ENCODE results near the gene BRIP1. TPM values are rescaled to one million over a fixed set of nuclear protein-coding genes. Genes with fewer than 3 reads are reported as not detected.
"Not testable (repeated sequence)": the region's sequence is repeated elsewhere in the genome, so short reads cannot be mapped to it uniquely, and the experiment has no call there.

The BRIP1 gene
- total RNA-seq, 2 experiments from 2014 or later, result 13.2 to 14.5 TPM

DNA sequence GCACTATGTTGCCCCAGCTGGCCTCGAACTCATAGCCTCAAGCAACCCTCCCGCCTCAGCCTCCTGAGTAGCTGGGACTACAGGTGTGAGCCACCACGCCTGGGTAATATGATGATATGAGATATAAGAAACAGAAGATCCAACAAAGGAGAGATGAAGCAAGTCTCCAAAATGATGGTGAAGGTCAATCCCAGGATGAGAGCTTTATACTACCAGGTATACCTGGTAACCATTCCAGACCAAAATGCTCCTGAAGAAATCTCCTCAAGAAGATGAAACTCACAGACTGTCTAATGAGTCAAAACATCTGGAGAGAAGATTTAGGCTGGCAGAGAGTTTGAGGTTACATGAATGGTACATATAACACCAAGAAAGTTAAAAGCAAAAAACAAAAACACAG, 39.9 kb upstream of the BRIP1 start:
- H3K4me1 Mint-ChIP-seq (ENCODE audit: low read depth), result no peaks in the 10 kb centered on the region
- no peaks in the 10 kb centered on the region for H3K27me3 Mint-ChIP-seq
- intact Hi-C loops (cut with micrococcal nuclease), result no loop called here
- peaks cover 36% of the 10 kb centered on the region for H3K36me3 Mint-ChIP-seq (ENCODE audit: low read depth)
- ChIA-PET CTCF (interaction anchor here (0.6 to 2.4 kb wide), 2 partner anchors 206 to 1055 kb away, joined by 3 to 7 read pairs; no protein-coding TSS in a partner anchor), POLR2A (interaction anchor here (0.7 kb wide), 1 partner anchor 12 kb away, joined by 4 read pairs; no protein-coding TSS in a partner anchor)
- no peak for ATAC-seq
- H3K4me3 Mint-ChIP-seq, result no peak overlapping the region
- TF ChIP-seq, protein P1, sequence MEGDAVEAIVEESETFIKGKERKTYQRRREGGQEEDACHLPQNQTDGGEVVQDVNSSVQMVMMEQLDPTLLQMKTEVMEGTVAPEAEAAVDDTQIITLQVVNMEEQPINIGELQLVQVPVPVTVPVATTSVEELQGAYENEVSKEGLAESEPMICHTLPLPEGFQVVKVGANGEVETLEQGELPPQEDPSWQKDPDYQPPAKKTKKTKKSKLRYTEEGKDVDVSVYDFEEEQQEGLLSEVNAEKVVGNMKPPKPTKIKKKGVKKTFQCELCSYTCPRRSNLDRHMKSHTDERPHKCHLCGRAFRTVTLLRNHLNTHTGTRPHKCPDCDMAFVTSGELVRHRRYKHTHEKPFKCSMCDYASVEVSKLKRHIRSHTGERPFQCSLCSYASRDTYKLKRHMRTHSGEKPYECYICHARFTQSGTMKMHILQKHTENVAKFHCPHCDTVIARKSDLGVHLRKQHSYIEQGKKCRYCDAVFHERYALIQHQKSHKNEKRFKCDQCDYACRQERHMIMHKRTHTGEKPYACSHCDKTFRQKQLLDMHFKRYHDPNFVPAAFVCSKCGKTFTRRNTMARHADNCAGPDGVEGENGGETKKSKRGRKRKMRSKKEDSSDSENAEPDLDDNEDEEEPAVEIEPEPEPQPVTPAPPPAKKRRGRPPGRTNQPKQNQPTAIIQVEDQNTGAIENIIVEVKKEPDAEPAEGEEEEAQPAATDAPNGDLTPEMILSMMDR (IDR thresholded peaks at IDR 0.05), result no peak
- no peak overlapping the region for H3K27ac Mint-ChIP-seq
- DNase-seq, result no peak
- H3K9me3 Mint-ChIP-seq, result no peaks in the 10 kb centered on the region

DNA sequence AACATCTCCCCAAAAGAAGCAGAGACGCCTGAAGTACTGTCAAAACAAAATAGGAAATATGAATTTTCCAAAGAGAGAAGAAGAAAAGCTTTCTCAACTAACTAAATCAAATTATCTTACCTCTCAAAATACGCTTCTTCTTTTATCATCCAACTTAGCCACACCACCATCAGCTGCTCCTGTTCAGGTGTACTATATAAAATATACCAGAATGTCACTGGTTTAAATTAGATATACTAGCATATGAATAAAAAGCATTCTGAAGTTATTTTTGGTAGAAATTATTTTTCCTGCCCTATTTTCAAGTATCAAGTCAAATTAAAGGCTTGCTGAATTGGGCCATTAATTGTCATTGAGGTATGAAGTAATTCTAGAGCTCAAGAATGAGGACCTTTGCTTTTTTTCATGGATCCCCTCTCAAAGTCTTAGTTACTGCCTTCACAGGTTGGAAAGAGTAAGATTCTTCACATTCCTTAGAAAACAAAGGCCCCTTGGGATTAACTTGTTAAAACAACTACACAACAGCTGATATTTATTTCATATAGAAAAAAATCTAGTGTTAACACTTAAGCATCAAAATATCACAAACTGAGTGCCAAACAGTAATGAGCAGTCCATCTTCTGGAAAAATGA, 34.3 kb upstream of the BRIP1 start:
- CTCF ChIA-PET, result no interaction called here

DNA sequence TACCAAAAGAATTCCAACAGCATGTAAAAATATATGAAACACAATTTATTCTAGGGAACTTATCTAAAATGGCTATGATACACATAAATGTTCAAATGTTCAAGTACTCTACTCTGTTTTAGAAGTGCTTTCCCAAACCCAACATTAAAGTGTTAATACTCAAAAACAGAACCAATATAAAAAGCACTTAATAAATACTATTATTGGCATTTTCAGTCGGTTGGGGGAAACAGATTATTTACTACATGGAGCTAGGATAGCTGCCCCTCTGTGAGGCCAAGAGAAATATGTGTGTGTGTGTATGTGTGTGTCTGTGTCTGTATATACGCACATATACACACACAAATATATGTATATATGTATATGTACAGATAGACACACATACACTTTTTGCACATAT, 32.1 kb upstream of the BRIP1 start:
- no peaks in the 10 kb centered on the region for H3K9me3 Mint-ChIP-seq
- ChIA-PET CTCF (interaction anchor here (1.3 kb wide), 1 partner anchor 59 kb away, joined by 3 read pairs; no protein-coding TSS in a partner anchor), POLR2A (no interaction called here)
- TF ChIP-seq, protein P1 (IDR thresholded peaks at IDR 0.05), result no peak
- no peak for DNase-seq
- no peak overlapping the region for H3K27ac Mint-ChIP-seq
- ATAC-seq, result no peak
- intact Hi-C loops (cut with micrococcal nuclease), result no loop called here
- H3K27me3 Mint-ChIP-seq, result no peaks in the 10 kb centered on the region
- no peak overlapping the region for H3K4me3 Mint-ChIP-seq
- H3K36me3 Mint-ChIP-seq (ENCODE audit: low read depth), result peaks cover 18% of the 10 kb centered on the region
- H3K4me1 Mint-ChIP-seq (ENCODE audit: low read depth), result no peaks in the 10 kb centered on the region

More for the DNA sequence above, 34.3 kb upstream of the BRIP1 start:
- Mint-ChIP-seq H3K27me3 (no peaks in the 10 kb centered on the region), H3K9me3 (no peaks in the 10 kb centered on the region), H3K36me3 (ENCODE audit: low read depth) (peaks cover 26% of the 10 kb centered on the region), H3K27ac (no peak overlapping the region), H3K4me1 (ENCODE audit: low read depth) (no peaks in the 10 kb centered on the region), H3K4me3 (no peak overlapping the region)
- POLR2A ChIA-PET, result no interaction called here
- TF ChIP-seq, protein P1 (IDR thresholded peaks at IDR 0.05), result no peak
- no peak for ATAC-seq
- DNase-seq, result no peak
- intact Hi-C loops (cut with micrococcal nuclease), result no loop called here

DNA sequence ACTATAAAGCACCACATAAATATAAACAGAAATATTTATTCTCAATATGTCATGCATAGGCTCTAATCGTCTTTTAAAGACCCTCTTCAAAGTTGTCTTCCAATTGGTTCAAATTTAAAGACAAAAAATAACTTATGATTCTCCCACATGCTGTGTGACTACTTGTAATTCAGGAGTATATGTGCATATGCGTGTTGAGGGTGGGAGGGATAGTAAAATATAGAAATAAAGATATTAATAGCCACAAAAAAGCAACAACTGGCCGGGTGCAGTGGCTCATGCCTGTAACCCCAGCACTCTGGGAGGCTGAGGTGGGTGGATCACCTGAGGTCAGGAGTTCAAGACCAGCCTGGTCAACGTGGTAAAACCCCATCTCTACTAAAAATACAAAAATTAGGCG, 31.0 kb upstream of the BRIP1 start:
- intact Hi-C loops (cut with micrococcal nuclease); CTCF ChIA-PET; POLR2A ChIA-PET; H3K9me3 Mint-ChIP-seq; ATAC-seq; H3K4me1 Mint-ChIP-seq (ENCODE audit: low read depth); H3K27ac Mint-ChIP-seq; H3K27me3 Mint-ChIP-seq; H3K4me3 Mint-ChIP-seq; DNase-seq: not testable (repeated sequence)
- H3K36me3 Mint-ChIP-seq (ENCODE audit: low read depth), result peaks cover 16% of the 10 kb centered on the region

DNA sequence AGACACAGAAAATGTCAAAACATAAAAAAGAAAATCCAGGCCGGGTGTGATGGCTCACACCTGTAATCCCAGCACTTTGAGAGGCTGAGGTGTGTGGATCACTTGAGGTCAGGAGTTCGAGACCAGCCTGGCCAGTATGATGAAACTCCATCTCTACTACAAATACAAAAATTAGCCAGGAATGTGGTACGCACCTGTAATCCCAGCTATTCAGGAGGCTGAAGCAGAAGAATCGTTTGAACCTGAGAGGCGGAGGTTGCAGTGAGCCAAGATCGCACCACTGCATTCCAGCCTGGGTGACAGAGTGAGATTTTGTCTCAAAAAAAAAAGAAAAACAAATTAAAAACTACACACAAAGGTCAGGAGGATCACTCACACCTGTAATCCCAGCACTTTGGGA, 24.4 kb upstream of the BRIP1 start:
- H3K4me3 Mint-ChIP-seq; ATAC-seq; H3K9me3 Mint-ChIP-seq; H3K27ac Mint-ChIP-seq; H3K27me3 Mint-ChIP-seq; intact Hi-C loops (cut with micrococcal nuclease); CTCF ChIA-PET; DNase-seq; H3K4me1 Mint-ChIP-seq (ENCODE audit: low read depth); POLR2A ChIA-PET: not testable (repeated sequence)
- H3K36me3 Mint-ChIP-seq (ENCODE audit: low read depth), result peaks cover 19% of the 10 kb centered on the region

DNA sequence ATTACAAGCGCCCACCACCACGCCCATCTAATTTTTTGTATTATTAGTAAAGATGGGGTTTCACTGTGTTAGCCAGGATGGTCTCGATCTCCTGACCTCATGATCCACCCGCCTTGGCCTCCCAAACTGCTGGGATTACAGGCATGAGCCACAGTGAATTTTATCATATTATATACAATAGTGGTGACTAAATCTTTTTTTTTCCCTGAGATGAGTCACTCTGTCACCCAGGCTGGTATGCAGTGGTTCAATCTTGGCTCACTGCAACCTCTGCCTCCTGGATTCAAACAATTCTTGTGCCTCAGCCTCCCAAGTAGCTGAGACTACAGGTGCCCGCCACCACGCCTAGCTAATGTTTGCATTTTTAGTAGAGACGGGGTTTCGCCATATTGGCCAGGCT, 22.5 kb upstream of the BRIP1 start:
- CTCF ChIA-PET; H3K9me3 Mint-ChIP-seq; intact Hi-C loops (cut with micrococcal nuclease); ATAC-seq; H3K27ac Mint-ChIP-seq; DNase-seq; H3K4me1 Mint-ChIP-seq (ENCODE audit: low read depth); H3K4me3 Mint-ChIP-seq; H3K27me3 Mint-ChIP-seq: not testable (repeated sequence)
- POLR2A ChIA-PET, result interaction anchor here (0.7 kb wide), 1 partner anchor 23 kb away, joined by 3 read pairs; no protein-coding TSS in a partner anchor
- H3K36me3 Mint-ChIP-seq (ENCODE audit: low read depth), result peaks cover 20% of the 10 kb centered on the region

Data from activated CD8-positive, alpha-beta T cell treated with anti-CD3 and anti-CD28 coated beads for 36 hours (primary cell).